ENCODE measurements around the gene MPP2.

Gene MPP2, protein sequence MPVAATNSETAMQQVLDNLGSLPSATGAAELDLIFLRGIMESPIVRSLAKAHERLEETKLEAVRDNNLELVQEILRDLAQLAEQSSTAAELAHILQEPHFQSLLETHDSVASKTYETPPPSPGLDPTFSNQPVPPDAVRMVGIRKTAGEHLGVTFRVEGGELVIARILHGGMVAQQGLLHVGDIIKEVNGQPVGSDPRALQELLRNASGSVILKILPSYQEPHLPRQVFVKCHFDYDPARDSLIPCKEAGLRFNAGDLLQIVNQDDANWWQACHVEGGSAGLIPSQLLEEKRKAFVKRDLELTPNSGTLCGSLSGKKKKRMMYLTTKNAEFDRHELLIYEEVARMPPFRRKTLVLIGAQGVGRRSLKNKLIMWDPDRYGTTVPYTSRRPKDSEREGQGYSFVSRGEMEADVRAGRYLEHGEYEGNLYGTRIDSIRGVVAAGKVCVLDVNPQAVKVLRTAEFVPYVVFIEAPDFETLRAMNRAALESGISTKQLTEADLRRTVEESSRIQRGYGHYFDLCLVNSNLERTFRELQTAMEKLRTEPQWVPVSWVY

GRCh38 chr17:43907425-43907981 is at the start of gene MPP2:
TSS of gene MPP2 (minus strand) at chr17:43907536. CDS start at chr17:43904460, 3,076 bp downstream.
- H3K79me2 ChIP-seq (ENCODE audit: low read length) = no peaks in the 10 kb centered on the region
- no peaks in the 10 kb centered on the region for H4K20me1 ChIP-seq (ENCODE audit: insufficient read depth, low read length)
- no peak within 1 kb of the TSS for H3K9ac ChIP-seq (ENCODE audit: low read length)
- peaks cover 25% of the 10 kb centered on the region for H3K27me3 ChIP-seq (replicated peaks; ENCODE audit: insufficient read depth, low read length)
- H3F3A ChIP-seq (ENCODE audit: insufficient read depth, low read length) = no peaks in the 10 kb centered on the region
- no peaks in the 10 kb centered on the region for H3K9me2 ChIP-seq (replicated peaks; ENCODE audit: insufficient read depth, low read length)
- no peak within 1 kb of the TSS for H2AFZ ChIP-seq (ENCODE audit: low read length)
- TF ChIP-seq EZH2phosphoT487 (IDR thresholded peaks at IDR 0.05; ENCODE audit: low read length) (no peak), CTCF (IDR thresholded peaks at IDR 0.05; ENCODE audit: low read length) (no peak), EZH2 (optimal IDR thresholded peaks at IDR 0.05; ENCODE audit: low read depth, low read length) (no peak)
- no peak within 1 kb of the TSS for H3K4me2 ChIP-seq (ENCODE audit: low read depth, low read length)
- no peak within 1 kb of the TSS for H3K4me3 ChIP-seq (ENCODE audit: low read length)
- H3K36me3 ChIP-seq (replicated peaks; ENCODE audit: insufficient read depth, low read length) = no peaks in the 10 kb centered on the region
- H3K27ac ChIP-seq (ENCODE audit: low read length) = no peak within 1 kb of the TSS
- no peaks in the 10 kb centered on the region for H3K4me1 ChIP-seq (ENCODE audit: low read length)
- no peak for DNase-seq
- H3K9me3 ChIP-seq (replicated peaks; ENCODE audit: insufficient read depth, low read length) = no peaks in the 10 kb centered on the region

- Histone ChIP-seq H3K4me2 (ENCODE audit: low read depth, low read length) (no peak overlapping the region), H3K79me2 (ENCODE audit: low read length) (no peaks in the 10 kb centered on the region), H3K27me3 (replicated peaks; ENCODE audit: insufficient read depth, low read length) (peaks cover 24% of the 10 kb centered on the region), H3F3A (ENCODE audit: insufficient read depth, low read length) (no peaks in the 10 kb centered on the region), H3K9me2 (replicated peaks; ENCODE audit: insufficient read depth, low read length) (no peaks in the 10 kb centered on the region), H3K36me3 (replicated peaks; ENCODE audit: insufficient read depth, low read length) (no peaks in the 10 kb centered on the region), H3K9me3 (replicated peaks; ENCODE audit: insufficient read depth, low read length) (no peaks in the 10 kb centered on the region), H3K27ac (ENCODE audit: low read length) (no peak overlapping the region), H3K9ac (ENCODE audit: low read length) (no peak overlapping the region), H2AFZ (ENCODE audit: low read length) (no peak overlapping the region), H4K20me1 (ENCODE audit: insufficient read depth, low read length) (no peaks in the 10 kb centered on the region), H3K4me1 (ENCODE audit: low read length) (no peaks in the 10 kb centered on the region), H3K4me3 (ENCODE audit: low read length) (no peak overlapping the region)
- no peak for TF ChIP-seq EZH2 (optimal IDR thresholded peaks at IDR 0.05; ENCODE audit: low read depth, low read length)
- TF ChIP-seq CTCF (IDR thresholded peaks at IDR 0.05; ENCODE audit: low read length) = no peak
- no peak for TF ChIP-seq EZH2phosphoT487 (IDR thresholded peaks at IDR 0.05; ENCODE audit: low read length)
- DNase-seq = no peak
These were observed 48.9 kb upstream of the MPP2 start for GRCh38 chr17:43956222-43956621.

- H3K9ac ChIP-seq (ENCODE audit: low read length) = no peak within 1 kb of the TSS
- no peak within 1 kb of the TSS for H2AFZ ChIP-seq (ENCODE audit: low read length)
- no peaks in the 10 kb centered on the region for H4K20me1 ChIP-seq (ENCODE audit: insufficient read depth, low read length)
- no peak within 1 kb of the TSS for H3K4me3 ChIP-seq (ENCODE audit: low read length)
- H3K9me2 ChIP-seq (replicated peaks; ENCODE audit: insufficient read depth, low read length) = no peaks in the 10 kb centered on the region
- H3K4me1 ChIP-seq (ENCODE audit: low read length) = no peaks in the 10 kb centered on the region
- H3K4me2 ChIP-seq (ENCODE audit: low read depth, low read length) = no peak within 1 kb of the TSS
- H3F3A ChIP-seq (ENCODE audit: insufficient read depth, low read length) = no peaks in the 10 kb centered on the region
- H3K9me3 ChIP-seq (replicated peaks; ENCODE audit: insufficient read depth, low read length) = no peaks in the 10 kb centered on the region
- H3K27ac ChIP-seq (ENCODE audit: low read length) = no peak within 1 kb of the TSS
- TF ChIP-seq EZH2phosphoT487 (IDR thresholded peaks at IDR 0.05; ENCODE audit: low read length) (no peak), EZH2 (optimal IDR thresholded peaks at IDR 0.05; ENCODE audit: low read depth, low read length) (no peak), CTCF (IDR thresholded peaks at IDR 0.05; ENCODE audit: low read length) (no peak)
- no peaks in the 10 kb centered on the region for H3K36me3 ChIP-seq (replicated peaks; ENCODE audit: insufficient read depth, low read length)
- no peak for DNase-seq
- peaks cover 24% of the 10 kb centered on the region for H3K27me3 ChIP-seq (replicated peaks; ENCODE audit: insufficient read depth, low read length)
- H3K79me2 ChIP-seq (ENCODE audit: low read length) = no peaks in the 10 kb centered on the region
These were observed 46.4 kb upstream of the MPP2 start, which contains the start of gene PYY for GRCh38 chr17:43953746-43954145. TSS of gene PYY (minus strand) at chr17:43953940. CDS start at chr17:43953483, 457 bp downstream.

Measured in MM.1S (cell line).